GM18861 (cell line): Measurements from ENCODE around the gene SELENOO.

Source experiments
- ATAC-seq: cut with Tn5 transposase; IDR thresholded peaks from one replicate; pipeline ENCODE4 v1.9.1; 2021; ENCODE audit not compliant: unreplicated experiment

The SELENOO gene

GRCh38 chr22:50216055-50216683, 15.4 kb downstream of the SELENOO start:
- ATAC-seq: no peak

GRCh38 chr22:50216684-50217520, 16.1 kb downstream of the SELENOO start:
- ATAC-seq: no peak

- no peak for ATAC-seq
Measured at GRCh38 chr22:50217543-50218152, 16.8 kb downstream of the SELENOO start.

GRCh38 chr22:50218153-50218995, 17.6 kb downstream of the SELENOO start:
- ATAC-seq: no peak

- no peak for ATAC-seq
Measured at GRCh38 chr22:50218996-50219727, 18.4 kb downstream of the SELENOO start.

GRCh38 chr22:50219800-50220602, 19.2 kb downstream of the SELENOO start:
- no peak for ATAC-seq

- no peak for ATAC-seq
Measured at GRCh38 chr22:50220603-50221409, 20.0 kb downstream of the SELENOO start.

GRCh38 chr22:50221410-50222300, 20.8 kb downstream of the SELENOO start:
- ATAC-seq: no peak

GRCh38 chr22:50222508-50222907, 21.7 kb downstream of the SELENOO start:
- ATAC-seq: no peak

GRCh38 chr22:50224071-50224470, 23.3 kb downstream of the SELENOO start:
- no peak for ATAC-seq

GRCh38 chr22:50225200-50225969, 24.6 kb downstream of the SELENOO start:
- no peak for ATAC-seq

- no peak for ATAC-seq
Measured at GRCh38 chr22:50226063-50226874, 25.5 kb downstream of the SELENOO start.

- ATAC-seq: no peak
Measured at GRCh38 chr22:50226875-50227165, 26.0 kb downstream of the SELENOO start.

GRCh38 chr22:50227579-50228215, 26.9 kb downstream of the SELENOO start:
- ATAC-seq: no peak

- no peak for ATAC-seq
Measured at GRCh38 chr22:50228366-50228765, 27.6 kb downstream of the SELENOO start.

- no peak for ATAC-seq
Measured at GRCh38 chr22:50229370-50229769, 28.6 kb downstream of the SELENOO start.
